Panc1 (cell line): Measurements from ENCODE around the gene MRPL42. TPM values are rescaled to one million over a fixed set of nuclear protein-coding genes. Genes with fewer than 3 reads are reported as not detected.

Experiments
- ATAC-seq: fragments of 200-7000 bp; cut with Tn5 transposase; 2 replicates; pipeline ENCODE4 v1.9.1; 2020; ENCODE audit warnings: mild to moderate bottlenecking, moderate library complexity
- BruUV-seq: library from RNA; stranded (reverse); fragments of 400-500 nt; replicated peaks from 2 replicates; lab custom pipeline; 2021; lab: Mats Ljungman, UMichigan
- CTCF ChIA-PET: fragments of 300-600 bp; sonication (Branson Sonifier 250); formaldehyde crosslinking; loops from one replicate; lab custom pipeline; 2022; ENCODE audit warnings: antibody characterized with exemption; lab: Charles Lee
- POLR2A ChIA-PET: fragments of 300-600 bp; sonication (Branson Sonifier 250); formaldehyde crosslinking; loops from one replicate; lab custom pipeline; 2022; ENCODE audit warnings: antibody characterized with exemption; lab: Charles Lee
- DNase-seq: peaks from one replicate; pipeline ENCODE4 v3.0.0-alpha.2; 2010; ENCODE audit warnings: low read depth, low spot score
- H3K27ac ChIP-seq: 2 replicates; pipeline ENCODE4 v1.5.1; 2011; ENCODE audit warnings: mild to moderate bottlenecking, low read length, inconsistent platforms
- H3K27me3 ChIP-seq: fragments of 200-500 bp; sonication (Bioruptor generic); 2 replicates; pipeline ENCODE4 v1.6.0; 2014; ENCODE audit warnings: low read length, inconsistent platforms; ENCODE audit not compliant: control insufficient read depth, insufficient read depth
- H3K36me3 ChIP-seq: fragments of 200-500 bp; sonication (Bioruptor generic); 2 replicates; pipeline ENCODE4 v1.5.1; 2014; ENCODE audit warnings: inconsistent platforms, mild to moderate bottlenecking, low read length, moderate library complexity; ENCODE audit not compliant: control insufficient read depth, insufficient read depth
- H3K4me1 ChIP-seq: 2 replicates; pipeline ENCODE4 v1.5.1; 2011; ENCODE audit warnings: inconsistent platforms, mild to moderate bottlenecking, low read length, moderate library complexity; ENCODE audit not compliant: control insufficient read depth, insufficient read depth
- H3K4me3 ChIP-seq, 2 experiments: 2 replicates each; pipeline ENCODE4 v1.5.1; 2011 to 2012; ENCODE audit warnings: low read depth in 2 of 2, low read length in 2 of 2, mild to moderate bottlenecking in 2 of 2, inconsistent platforms in 1 of 2, moderate library complexity in 1 of 2
- H3K9me3 ChIP-seq: fragments of 200-500 bp; sonication (Bioruptor generic); 2 replicates; pipeline ENCODE4 v1.5.1; 2014; ENCODE audit warnings: low read depth, mild to moderate bottlenecking, inconsistent platforms, low read length, moderate library complexity; ENCODE audit not compliant: control insufficient read depth, insufficient read depth
- POLR2AphosphoS5 ChIP-seq: IDR thresholded peaks from 2 replicates; pipeline ENCODE4 v1.6.1; 2012; ENCODE audit warnings: mild to moderate bottlenecking, low read depth, low read length, moderate library complexity
- SIN3A ChIP-seq: IDR thresholded peaks from 2 replicates; pipeline ENCODE4 v1.6.1; 2012; ENCODE audit warnings: low read depth, mild to moderate bottlenecking, low read length, moderate library complexity, borderline replicate concordance; ENCODE audit not compliant: insufficient read depth
- TCF7L2 ChIP-seq: IDR thresholded peaks from 2 replicates; pipeline ENCODE4 v1.6.1; 2011; ENCODE audit warnings: mild to moderate bottlenecking, low read depth, low read length, inconsistent platforms
- in situ Hi-C: cut with HindIII; loops from 2 replicates; pipeline ENCODE4 v1.10.0; 2016; ENCODE audit warnings: low sequenced_read_pairs, low pct_unique_long_range_greater_than_20kb
- intact Hi-C: fragments of 100-400 bp; cut with micrococcal nuclease; formaldehyde crosslinking; loops from one replicate; pipeline ENCODE4 v1.10.0; 2022; ENCODE audit not compliant: unreplicated experiment
- total RNA-seq: library from RNA; stranded (reverse); gene quantifications from one replicate; pipeline ENCODE4 v1.2.1, GENCODE V29; 2021; ENCODE audit not compliant: unreplicated experiment
- TF ChIP-seq, protein P1 (sequence below), 2 experiments: IDR thresholded peaks; 2 replicates each; pipeline ENCODE4 v1.6.1; 2011 to 2012; ENCODE audit warnings: low read depth in 2 of 2, control low read depth in 1 of 2, low read length in 1 of 2, mild to moderate bottlenecking in 1 of 2, moderate library complexity in 1 of 2; ENCODE audit not compliant: insufficient read depth in 1 of 2
- TF ChIP-seq, protein P2 (sequence below): fragments of 450-650 bp; IDR thresholded peaks from 2 replicates; pipeline ENCODE4 v1.5.1; 2017; ENCODE audit warnings: mild to moderate bottlenecking

Gene MRPL42
- total RNA-seq, 1 experiment from 2014 or later: 92.4 TPM

DNA sequence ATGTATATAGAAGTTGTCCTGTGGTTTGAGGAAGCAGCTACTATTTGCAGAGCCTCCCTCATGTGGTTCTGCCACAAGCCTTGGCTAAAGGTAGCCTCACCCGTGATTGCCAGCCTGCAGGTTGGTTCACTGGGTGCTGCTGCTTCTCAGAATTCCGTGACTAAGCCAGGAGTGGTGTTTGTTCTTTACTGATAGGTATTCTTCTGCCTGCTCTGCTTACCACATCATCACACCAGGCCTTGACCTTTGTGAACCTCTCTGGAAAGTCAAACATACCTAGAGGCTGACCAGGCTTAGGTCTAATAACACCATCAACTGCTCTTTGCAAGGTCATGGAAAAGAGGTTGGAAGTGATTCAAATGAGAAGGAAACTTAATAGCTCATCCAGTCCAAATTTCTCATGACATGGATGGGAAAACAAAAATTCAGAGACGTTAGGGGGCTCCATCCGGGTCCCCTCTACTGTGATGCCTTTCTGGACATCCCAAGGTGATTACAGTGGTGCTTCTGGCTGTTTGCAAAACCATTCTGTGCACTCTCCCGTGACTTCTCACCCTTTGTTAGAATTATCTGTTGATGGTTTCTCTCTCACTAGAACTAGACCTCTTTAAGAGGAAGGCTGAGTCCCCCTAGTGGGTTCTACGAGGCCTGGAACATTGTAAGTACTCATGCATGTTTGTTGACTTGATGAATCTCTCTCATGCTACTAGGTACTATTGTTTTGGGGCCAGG is 96.7 kb downstream of the MRPL42 start:
- Histone ChIP-seq H3K36me3 (no peaks in the 10 kb centered on the region), H3K9me3 (no peaks in the 10 kb centered on the region), H3K4me3 (no peak overlapping the region), H3K4me1 (peaks cover 27% of the 10 kb centered on the region), H3K27me3 (no peaks in the 10 kb centered on the region), H3K27ac (peak overlapping the region; percentile 85)
- DNase-seq (peak; percentile 98), ATAC-seq (peak; percentile 98)
- CTCF ChIA-PET: interaction anchor here (0.7 to 2.0 kb wide), 3 partner anchors 21 to 375 kb away, joined by 3 to 18 read pairs (median 4); no protein-coding TSS in a partner anchor
- intact Hi-C loops (loop anchor here (2.0 kb wide), 2 partner anchors 61 to 539 kb away; no protein-coding TSS in a partner anchor), in situ Hi-C loops (no loop called here)
- POLR2A ChIA-PET: interaction anchor here (0.7 kb wide), 1 partner anchor 132 kb away, joined by 3 read pairs; no protein-coding TSS in a partner anchor
- TF ChIP-seq SIN3A (no peak), TCF7L2 (peak; percentile 88), POLR2AphosphoS5 (peak; percentile 94)
- TF ChIP-seq, protein P1, sequence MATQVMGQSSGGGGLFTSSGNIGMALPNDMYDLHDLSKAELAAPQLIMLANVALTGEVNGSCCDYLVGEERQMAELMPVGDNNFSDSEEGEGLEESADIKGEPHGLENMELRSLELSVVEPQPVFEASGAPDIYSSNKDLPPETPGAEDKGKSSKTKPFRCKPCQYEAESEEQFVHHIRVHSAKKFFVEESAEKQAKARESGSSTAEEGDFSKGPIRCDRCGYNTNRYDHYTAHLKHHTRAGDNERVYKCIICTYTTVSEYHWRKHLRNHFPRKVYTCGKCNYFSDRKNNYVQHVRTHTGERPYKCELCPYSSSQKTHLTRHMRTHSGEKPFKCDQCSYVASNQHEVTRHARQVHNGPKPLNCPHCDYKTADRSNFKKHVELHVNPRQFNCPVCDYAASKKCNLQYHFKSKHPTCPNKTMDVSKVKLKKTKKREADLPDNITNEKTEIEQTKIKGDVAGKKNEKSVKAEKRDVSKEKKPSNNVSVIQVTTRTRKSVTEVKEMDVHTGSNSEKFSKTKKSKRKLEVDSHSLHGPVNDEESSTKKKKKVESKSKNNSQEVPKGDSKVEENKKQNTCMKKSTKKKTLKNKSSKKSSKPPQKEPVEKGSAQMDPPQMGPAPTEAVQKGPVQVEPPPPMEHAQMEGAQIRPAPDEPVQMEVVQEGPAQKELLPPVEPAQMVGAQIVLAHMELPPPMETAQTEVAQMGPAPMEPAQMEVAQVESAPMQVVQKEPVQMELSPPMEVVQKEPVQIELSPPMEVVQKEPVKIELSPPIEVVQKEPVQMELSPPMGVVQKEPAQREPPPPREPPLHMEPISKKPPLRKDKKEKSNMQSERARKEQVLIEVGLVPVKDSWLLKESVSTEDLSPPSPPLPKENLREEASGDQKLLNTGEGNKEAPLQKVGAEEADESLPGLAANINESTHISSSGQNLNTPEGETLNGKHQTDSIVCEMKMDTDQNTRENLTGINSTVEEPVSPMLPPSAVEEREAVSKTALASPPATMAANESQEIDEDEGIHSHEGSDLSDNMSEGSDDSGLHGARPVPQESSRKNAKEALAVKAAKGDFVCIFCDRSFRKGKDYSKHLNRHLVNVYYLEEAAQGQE (IDR thresholded peaks at IDR 0.05; ENCODE audit: insufficient read depth in 1 of 2, low read depth in 2 of 2, low read length in 1 of 2): 0 out of 4 replicates have a peak, but pooled peaks of 1 of the 2 experiments have one; percentile 10
- TF ChIP-seq, protein P2, sequence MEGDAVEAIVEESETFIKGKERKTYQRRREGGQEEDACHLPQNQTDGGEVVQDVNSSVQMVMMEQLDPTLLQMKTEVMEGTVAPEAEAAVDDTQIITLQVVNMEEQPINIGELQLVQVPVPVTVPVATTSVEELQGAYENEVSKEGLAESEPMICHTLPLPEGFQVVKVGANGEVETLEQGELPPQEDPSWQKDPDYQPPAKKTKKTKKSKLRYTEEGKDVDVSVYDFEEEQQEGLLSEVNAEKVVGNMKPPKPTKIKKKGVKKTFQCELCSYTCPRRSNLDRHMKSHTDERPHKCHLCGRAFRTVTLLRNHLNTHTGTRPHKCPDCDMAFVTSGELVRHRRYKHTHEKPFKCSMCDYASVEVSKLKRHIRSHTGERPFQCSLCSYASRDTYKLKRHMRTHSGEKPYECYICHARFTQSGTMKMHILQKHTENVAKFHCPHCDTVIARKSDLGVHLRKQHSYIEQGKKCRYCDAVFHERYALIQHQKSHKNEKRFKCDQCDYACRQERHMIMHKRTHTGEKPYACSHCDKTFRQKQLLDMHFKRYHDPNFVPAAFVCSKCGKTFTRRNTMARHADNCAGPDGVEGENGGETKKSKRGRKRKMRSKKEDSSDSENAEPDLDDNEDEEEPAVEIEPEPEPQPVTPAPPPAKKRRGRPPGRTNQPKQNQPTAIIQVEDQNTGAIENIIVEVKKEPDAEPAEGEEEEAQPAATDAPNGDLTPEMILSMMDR: peak; percentile 70
- BruUV-seq: no TSS peak

DNA sequence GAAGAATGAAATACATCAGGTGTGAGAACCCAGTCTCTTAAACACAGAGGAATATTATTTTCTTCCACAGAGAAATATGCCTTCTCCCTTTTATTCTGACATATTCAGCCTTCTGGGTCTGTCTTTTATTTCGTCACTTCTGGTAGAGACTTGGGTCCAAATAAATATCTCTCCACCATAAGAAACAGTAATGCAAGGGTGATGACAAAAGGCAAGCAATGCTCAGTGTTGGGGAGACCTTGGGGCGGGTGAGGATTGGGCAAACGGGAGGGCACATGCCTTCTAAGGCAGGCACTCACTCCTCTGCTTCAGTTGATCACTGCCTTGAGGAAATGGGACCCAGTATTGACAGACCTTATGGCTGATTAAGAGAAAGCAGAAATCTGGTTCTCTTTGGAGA is 98.4 kb downstream of the MRPL42 start:
- Histone ChIP-seq H3K4me1 (peaks cover 32% of the 10 kb centered on the region), H3K9me3 (no peaks in the 10 kb centered on the region), H3K27me3 (no peaks in the 10 kb centered on the region), H3K36me3 (no peaks in the 10 kb centered on the region), H3K27ac (peak overlapping the region; percentile 62), H3K4me3 (no peak overlapping the region)
- ChIA-PET POLR2A (no interaction called here), CTCF (no interaction called here)
- DNase-seq (no peak), ATAC-seq (no peak)
- TF ChIP-seq TCF7L2: no peak
- no peak for TF ChIP-seq SIN3A
- TF ChIP-seq, protein P2: no peak
- BruUV-seq: no TSS peak
- intact Hi-C loops: loop anchor here (2.0 to 5.0 kb wide), 3 partner anchors 63 to 537 kb away; no protein-coding TSS in a partner anchor
- in situ Hi-C loops: no loop called here

Other genes starting within 250 kb of the MRPL42 start
- gene NUDT4, start 89.6 kb upstream of the MRPL42 start, total RNA-seq: 45.7 TPM
- 150 TPM for gene UBE2N, start 25.6 kb upstream of the MRPL42 start, total RNA-seq
- 33.8 TPM for gene SOCS2, start 105.2 kb downstream of the MRPL42 start, total RNA-seq
- gene CRADD, start 209.9 kb downstream of the MRPL42 start, total RNA-seq: 7.0 TPM